HG02610 (cell line): Measurements from ENCODE around the gene SNX9.
"Not testable (repeated sequence)": the region's sequence is repeated elsewhere in the genome, so short reads cannot be mapped to it uniquely, and the experiment has no call there.

Experiments
- ATAC-seq: cut with Tn5 transposase; IDR thresholded peaks from one replicate; pipeline ENCODE4 v1.9.1; 2021; ENCODE audit warnings: mild to moderate bottlenecking, moderate library complexity; ENCODE audit not compliant: unreplicated experiment

Gene SNX9

GRCh38 chr6:157830354-157831017, 7.4 kb downstream of the SNX9 start:
- peak; percentile 89 for ATAC-seq

GRCh38 chr6:157831018-157831369, 7.9 kb downstream of the SNX9 start:
- ATAC-seq = peak; percentile 1

- ATAC-seq = no peak
Observed at GRCh38 chr6:157831424-157832249, 8.6 kb downstream of the SNX9 start.

GRCh38 chr6:157832250-157832967, 9.4 kb downstream of the SNX9 start:
- no peak for ATAC-seq

GRCh38 chr6:157834549-157834948, 11.5 kb downstream of the SNX9 start:
- no peak for ATAC-seq

GRCh38 chr6:157838718-157839430, 15.8 kb downstream of the SNX9 start:
- no peak for ATAC-seq

GRCh38 chr6:157839606-157840005, 16.6 kb downstream of the SNX9 start:
- no peak for ATAC-seq

- no peak for ATAC-seq
Observed at GRCh38 chr6:157840261-157840660, 17.2 kb downstream of the SNX9 start.

- no peak for ATAC-seq
Observed at GRCh38 chr6:157840776-157841175, 17.7 kb downstream of the SNX9 start.

GRCh38 chr6:157841211-157841840, 18.3 kb downstream of the SNX9 start:
- ATAC-seq = peak; percentile 86

- ATAC-seq = no peak
Observed at GRCh38 chr6:157842212-157842611, 19.2 kb downstream of the SNX9 start.

- not testable (repeated sequence) for ATAC-seq
Observed at GRCh38 chr6:157844196-157844595, 21.1 kb downstream of the SNX9 start.

GRCh38 chr6:157845493-157846259, 22.6 kb downstream of the SNX9 start:
- peak; percentile 8 for ATAC-seq

- no peak for ATAC-seq
Observed at GRCh38 chr6:157847846-157848245, 24.8 kb downstream of the SNX9 start.

- ATAC-seq = no peak
Observed at GRCh38 chr6:157848693-157849092, 25.6 kb downstream of the SNX9 start.

GRCh38 chr6:157849288-157850017, 26.4 kb downstream of the SNX9 start:
- ATAC-seq = no peak

- no peak for ATAC-seq
Observed at GRCh38 chr6:157850030-157850429, 27.0 kb downstream of the SNX9 start.

GRCh38 chr6:157853018-157853805, 30.2 kb downstream of the SNX9 start:
- ATAC-seq = no peak
